ENCODE results near the gene HAGH. TPM values are rescaled to one million over a fixed set of nuclear protein-coding genes. Genes with fewer than 3 reads are reported as not detected.

HAGH gene
- total RNA-seq, 1 experiment from 2014 or later = 48.2 TPM

GRCh38 chr16:1839554-1839953 is 12.9 kb upstream of the HAGH start:
- CTCF ChIA-PET = no interaction called here
- no peaks in the 10 kb centered on the region for H3K36me3 Mint-ChIP-seq (ENCODE audit: insufficient read depth, unreplicated experiment)
- H3K27ac Mint-ChIP-seq (ENCODE audit: unreplicated experiment) = no peak overlapping the region
- no peaks in the 10 kb centered on the region for H3K4me1 Mint-ChIP-seq (ENCODE audit: low read depth, unreplicated experiment)
- intact Hi-C loops (cut with micrococcal nuclease; ENCODE audit: unreplicated experiment) = no loop called here
- DNase-seq = no peak
- H3K27me3 Mint-ChIP-seq (ENCODE audit: unreplicated experiment) = no peaks in the 10 kb centered on the region
- no TSS peak for BruUV-seq (replicated peaks)
- H3K4me3 Mint-ChIP-seq (ENCODE audit: low read depth, unreplicated experiment) = no peak overlapping the region
- no peak for TF ChIP-seq CTCF (IDR thresholded peaks at IDR 0.05; ENCODE audit: unreplicated experiment)
- no peaks in the 10 kb centered on the region for H3K9me3 Mint-ChIP-seq (ENCODE audit: low read depth, unreplicated experiment)

DNA sequence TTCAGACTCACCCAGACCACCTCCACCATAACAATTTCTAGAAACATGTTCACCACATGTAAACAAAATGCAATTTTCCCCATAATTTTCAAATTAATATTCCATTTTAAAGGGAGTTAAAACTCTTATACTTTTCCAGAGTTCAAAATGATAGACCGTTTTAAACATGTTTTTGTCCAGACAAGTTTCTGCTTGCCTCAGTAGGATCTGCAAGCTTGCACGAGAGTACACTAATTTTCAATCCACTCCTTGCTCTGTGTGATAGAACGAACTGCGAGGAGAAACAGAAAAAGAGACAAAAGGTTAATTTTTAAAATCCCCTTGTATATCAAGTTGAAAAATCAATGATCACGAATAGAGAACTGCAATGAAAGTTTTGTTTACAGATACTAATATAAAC is 7.5 kb upstream of the HAGH start:
- no TSS peak for BruUV-seq (replicated peaks)
- H3K4me1 Mint-ChIP-seq (ENCODE audit: low read depth, unreplicated experiment) = no peaks in the 10 kb centered on the region
- no peak for DNase-seq

GRCh38 chr16:1832838-1833454 is 6.3 kb upstream of the HAGH start:
- no peak for DNase-seq
- H3K4me3 Mint-ChIP-seq (ENCODE audit: low read depth, unreplicated experiment) = no peak overlapping the region

More for the DNA sequence above, 7.5 kb upstream of the HAGH start:
- Mint-ChIP-seq H3K4me3 (ENCODE audit: low read depth, unreplicated experiment) (no peak overlapping the region), H3K27me3 (ENCODE audit: unreplicated experiment) (no peaks in the 10 kb centered on the region), H3K36me3 (ENCODE audit: insufficient read depth, unreplicated experiment) (peaks cover 3% of the 10 kb centered on the region), H3K9me3 (ENCODE audit: low read depth, unreplicated experiment) (no peaks in the 10 kb centered on the region), H3K27ac (ENCODE audit: unreplicated experiment) (no peak overlapping the region)
- intact Hi-C loops (cut with micrococcal nuclease; ENCODE audit: unreplicated experiment) = no loop called here
- CTCF ChIA-PET = interaction anchor here (0.7 kb wide), 2 partner anchors 12 to 130 kb away, joined by 3 to 4 read pairs; partner anchors contain the start of gene RPS2
- no peak for TF ChIP-seq CTCF (IDR thresholded peaks at IDR 0.05; ENCODE audit: unreplicated experiment)

GRCh38 chr16:1831186-1832075 is 4.8 kb upstream of the HAGH start:
- Mint-ChIP-seq H3K9me3 (ENCODE audit: low read depth, unreplicated experiment) (no peaks in the 10 kb centered on the region), H3K4me3 (ENCODE audit: low read depth, unreplicated experiment) (no peak overlapping the region), H3K27ac (ENCODE audit: unreplicated experiment) (no peak overlapping the region), H3K4me1 (ENCODE audit: low read depth, unreplicated experiment) (no peaks in the 10 kb centered on the region), H3K36me3 (ENCODE audit: insufficient read depth, unreplicated experiment) (peaks cover 28% of the 10 kb centered on the region), H3K27me3 (ENCODE audit: unreplicated experiment) (no peaks in the 10 kb centered on the region)
- intact Hi-C loops (cut with micrococcal nuclease; ENCODE audit: unreplicated experiment) = no loop called here
- no peak for TF ChIP-seq CTCF (IDR thresholded peaks at IDR 0.05; ENCODE audit: unreplicated experiment)
- no TSS peak for BruUV-seq (replicated peaks)
- CTCF ChIA-PET = no interaction called here
- no peak for DNase-seq

More at GRCh38 chr16:1832838-1833454, 6.3 kb upstream of the HAGH start:
- no peaks in the 10 kb centered on the region for H3K9me3 Mint-ChIP-seq (ENCODE audit: low read depth, unreplicated experiment)
- CTCF ChIA-PET = interaction anchor here (0.7 kb wide), 1 partner anchor 617 kb away, joined by 6 read pairs; no protein-coding TSS in a partner anchor
- H3K27me3 Mint-ChIP-seq (ENCODE audit: unreplicated experiment) = no peaks in the 10 kb centered on the region
- peaks cover 13% of the 10 kb centered on the region for H3K36me3 Mint-ChIP-seq (ENCODE audit: insufficient read depth, unreplicated experiment)
- H3K4me1 Mint-ChIP-seq (ENCODE audit: low read depth, unreplicated experiment) = no peaks in the 10 kb centered on the region
- no peak for TF ChIP-seq CTCF (IDR thresholded peaks at IDR 0.05; ENCODE audit: unreplicated experiment)
- no TSS peak for BruUV-seq (replicated peaks)
- H3K27ac Mint-ChIP-seq (ENCODE audit: unreplicated experiment) = no peak overlapping the region
- intact Hi-C loops (cut with micrococcal nuclease; ENCODE audit: unreplicated experiment) = no loop called here
